ACHN (cell line): ENCODE results near the gene HES1.
A peak's percentile ranks its signal among the peaks of the same experiment; 100 is the strongest.
"Not testable (repeated sequence)": the region's sequence is repeated elsewhere in the genome, so short reads cannot be mapped to it uniquely, and the experiment has no call there.

Experiments used
- DNase-seq: peaks from one replicate; pipeline ENCODE4 v3.0.0-alpha.2; 2015
- in situ Hi-C: cut with HindIII; loops from 2 replicates; pipeline ENCODE4 v1.10.0; 2017; ENCODE audit warnings: low sequenced_read_pairs, low pct_ligation_motif_present, low pct_unique_long_range_greater_than_20kb

Gene HES1, protein sequence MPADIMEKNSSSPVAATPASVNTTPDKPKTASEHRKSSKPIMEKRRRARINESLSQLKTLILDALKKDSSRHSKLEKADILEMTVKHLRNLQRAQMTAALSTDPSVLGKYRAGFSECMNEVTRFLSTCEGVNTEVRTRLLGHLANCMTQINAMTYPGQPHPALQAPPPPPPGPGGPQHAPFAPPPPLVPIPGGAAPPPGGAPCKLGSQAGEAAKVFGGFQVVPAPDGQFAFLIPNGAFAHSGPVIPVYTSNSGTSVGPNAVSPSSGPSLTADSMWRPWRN

GRCh38 chr3:194135806-194136518 is at the start of gene HES1:
TSS of gene HES1 (plus strand) at chr3:194136148. CDS start at chr3:194136381, 233 bp downstream.
- in situ Hi-C loops = no loop called here

GRCh38 chr3:194086388-194087075 is 49.4 kb upstream of the HES1 start:
- in situ Hi-C loops = no loop called here
- no peak for DNase-seq

More at GRCh38 chr3:194135806-194136518, at the start of gene HES1:
- peak; percentile 94 for DNase-seq

GRCh38 chr3:194087280-194087679 is 48.7 kb upstream of the HES1 start:
- DNase-seq = no peak
- in situ Hi-C loops = no loop called here

DNA sequence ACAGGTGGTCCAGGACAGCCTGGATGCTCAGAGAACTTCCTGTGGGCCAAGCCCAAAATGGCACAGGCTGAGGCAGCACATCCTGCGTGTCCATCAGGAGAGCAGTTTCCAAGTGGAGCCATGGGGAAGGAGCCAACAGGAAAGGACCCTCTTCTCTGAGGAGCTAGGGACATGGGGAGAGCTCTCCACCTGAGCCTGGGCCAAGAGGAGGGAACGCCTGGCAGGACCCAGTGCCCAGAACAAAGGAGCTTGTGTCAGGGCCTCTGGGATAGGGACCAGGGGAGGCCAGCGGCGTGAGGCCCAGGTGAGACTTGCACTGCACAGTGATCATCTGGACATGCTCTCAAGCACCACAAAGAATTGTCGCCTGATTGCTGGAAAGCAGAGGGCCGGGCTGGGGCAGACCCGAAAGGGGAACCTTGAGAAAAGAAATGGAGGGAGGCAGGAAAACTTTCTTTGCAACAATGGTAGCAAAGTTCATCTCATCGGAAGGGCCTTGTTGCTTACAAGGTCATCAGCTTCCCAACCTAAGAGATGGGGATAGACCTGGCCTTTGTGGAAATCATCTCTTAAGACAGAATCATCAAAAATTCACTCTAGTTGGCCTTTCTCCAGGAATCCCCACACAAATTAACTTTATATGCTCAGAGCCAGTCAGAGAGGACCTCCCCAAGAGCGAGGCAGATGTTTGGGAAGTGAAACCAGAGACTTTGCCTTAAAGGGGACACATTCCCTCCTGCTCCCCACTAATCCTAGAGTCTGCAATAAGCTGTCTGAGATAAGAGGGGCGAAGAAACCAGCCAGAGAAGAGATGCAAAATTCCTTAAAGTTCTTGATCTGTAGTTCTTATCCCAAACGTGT is 47.7 kb upstream of the HES1 start:
- no peak for DNase-seq
- in situ Hi-C loops = no loop called here

- in situ Hi-C loops = no loop called here
- DNase-seq = peak; percentile 98
Measured at GRCh38 chr3:194089357-194090177, 46.4 kb upstream of the HES1 start.

- DNase-seq, in situ Hi-C loops: not testable (repeated sequence)
Measured at GRCh38 chr3:194090178-194090555, 45.8 kb upstream of the HES1 start.

GRCh38 chr3:194090716-194091115 is 45.2 kb upstream of the HES1 start:
- no peak for DNase-seq
- in situ Hi-C loops = no loop called here

- no peak for DNase-seq
- in situ Hi-C loops = no loop called here
Measured at GRCh38 chr3:194091141-194091540, 44.8 kb upstream of the HES1 start.

DNA sequence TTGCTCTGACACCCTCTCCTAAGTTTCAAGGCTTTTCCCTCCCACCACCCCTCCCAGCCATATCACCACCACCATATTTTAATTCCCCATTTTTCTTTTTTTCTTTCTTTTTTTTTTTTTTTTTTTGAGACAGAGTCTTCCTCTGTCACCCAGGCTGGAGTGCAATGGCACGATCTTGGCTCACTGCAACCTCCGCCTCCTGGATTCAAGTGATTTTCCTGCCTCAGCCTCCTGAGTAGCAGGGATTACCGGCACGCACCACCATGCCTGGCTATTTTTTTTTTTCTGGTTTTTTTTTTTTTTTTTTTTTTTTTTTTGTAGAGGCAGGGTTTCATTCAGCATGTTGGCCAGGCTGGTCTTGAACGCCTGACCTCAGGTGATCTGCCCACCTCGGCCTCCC is 44.1 kb upstream of the HES1 start:
- not testable (repeated sequence) for DNase-seq

GRCh38 chr3:194092881-194093301 is 43.1 kb upstream of the HES1 start:
- in situ Hi-C loops = no loop called here
- no peak for DNase-seq

More for the DNA sequence above, 44.1 kb upstream of the HES1 start:
- in situ Hi-C loops = not testable (repeated sequence)

GRCh38 chr3:194093842-194094241 is 42.1 kb upstream of the HES1 start:
- in situ Hi-C loops = no loop called here

DNA sequence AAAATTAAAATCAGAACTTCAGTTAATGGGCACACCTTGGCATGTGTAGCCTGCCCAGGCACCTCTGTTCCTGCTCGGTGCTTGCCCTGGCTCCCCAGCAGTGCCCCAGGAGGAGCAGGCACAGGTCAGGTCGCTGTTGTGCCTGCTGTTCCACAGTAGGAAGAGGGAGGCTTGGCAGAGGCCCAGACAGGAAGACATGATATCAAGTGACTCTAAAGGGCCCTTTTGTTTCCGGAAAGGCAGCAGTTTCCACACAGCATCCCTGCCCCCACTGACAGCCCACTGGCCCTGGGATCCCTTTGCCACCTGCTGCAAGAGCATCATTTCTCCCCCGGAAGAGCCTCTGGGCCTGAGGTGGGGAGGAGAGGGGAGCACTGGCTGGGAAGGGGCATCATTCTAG is 40.5 kb upstream of the HES1 start:
- DNase-seq = no peak
- in situ Hi-C loops = no loop called here

More at GRCh38 chr3:194093842-194094241, 42.1 kb upstream of the HES1 start:
- DNase-seq = no peak

DNA sequence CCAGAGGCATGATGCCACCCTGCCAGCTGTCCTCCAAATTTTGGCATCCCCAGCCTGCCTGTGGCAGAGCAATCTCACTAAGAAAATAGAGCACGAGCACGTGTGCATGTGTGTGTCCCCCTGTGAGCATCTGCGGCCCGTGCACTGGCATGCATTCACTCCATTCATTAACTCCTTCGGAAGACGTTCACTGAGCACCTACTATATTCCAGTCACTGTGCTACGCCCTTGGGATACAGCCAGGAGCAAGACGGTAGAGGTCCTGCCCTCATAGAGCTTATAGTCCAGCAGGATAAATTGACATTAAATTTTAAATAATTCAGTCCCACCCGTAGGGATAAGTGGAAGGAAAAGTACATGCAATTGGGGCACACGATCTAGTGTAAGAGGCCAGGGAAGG is 40.0 kb upstream of the HES1 start:
- DNase-seq = no peak
- in situ Hi-C loops = no loop called here

- in situ Hi-C loops = no loop called here
- DNase-seq = no peak
Measured at GRCh38 chr3:194097141-194097882, 38.6 kb upstream of the HES1 start.

DNA sequence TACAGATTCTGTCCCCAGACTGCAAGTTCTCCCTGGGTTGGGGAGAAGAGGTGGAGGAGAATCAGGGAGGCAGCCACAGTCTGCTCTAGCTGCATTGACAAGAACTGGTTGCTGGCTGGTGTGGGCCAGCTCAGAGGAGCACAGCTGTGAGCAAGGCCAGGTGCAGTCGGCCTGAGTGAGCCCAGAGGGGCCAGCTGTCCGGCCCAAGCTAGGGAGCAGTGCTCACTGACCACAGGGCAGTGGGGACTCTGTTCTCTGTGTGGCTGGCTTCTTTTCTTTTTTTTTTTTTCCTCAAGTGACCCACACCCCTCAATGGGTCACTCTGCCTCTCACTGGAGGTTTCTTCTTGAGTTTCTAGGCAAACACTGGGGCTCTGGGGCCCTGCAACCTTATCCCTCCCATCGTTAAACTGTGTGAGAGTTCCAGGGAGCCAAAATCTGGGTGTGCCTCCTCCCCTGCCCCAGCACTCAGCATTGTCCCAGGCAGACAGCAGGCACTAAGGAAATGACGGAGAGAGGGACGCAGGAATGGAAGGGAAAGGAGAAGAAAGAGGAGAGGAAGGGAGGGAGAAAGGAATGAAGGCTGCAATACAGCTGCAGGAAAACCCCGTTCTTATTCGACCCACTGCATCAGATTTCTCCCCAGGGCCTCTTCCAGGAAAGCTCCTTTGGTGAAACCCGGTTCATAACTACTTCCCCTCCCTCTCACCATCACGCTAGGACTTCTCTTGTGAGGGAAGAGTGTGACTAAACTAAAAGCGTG is 37.7 kb upstream of the HES1 start:
- DNase-seq = no peak
- in situ Hi-C loops = no loop called here

GRCh38 chr3:194098843-194099183 is 37.1 kb upstream of the HES1 start:
- in situ Hi-C loops = no loop called here
- DNase-seq = no peak

DNA sequence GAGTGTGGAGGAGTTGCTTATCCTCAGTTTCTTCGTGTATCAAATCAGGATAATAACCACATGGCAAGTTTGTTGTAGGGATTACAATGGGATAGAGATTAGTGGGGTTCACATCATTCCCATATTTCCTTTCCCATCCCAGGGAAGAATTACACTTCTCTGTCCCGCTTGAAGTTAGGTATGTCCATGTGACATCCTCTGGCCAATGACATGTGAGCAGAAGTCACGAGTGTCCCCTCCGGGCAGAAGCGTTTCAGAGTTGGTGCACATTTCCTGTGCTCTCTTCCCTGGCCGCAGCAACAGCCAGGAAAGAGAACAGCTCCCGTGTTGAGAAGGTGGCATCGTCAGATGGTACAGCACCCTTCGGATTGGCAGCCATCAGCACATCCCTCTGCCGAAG is 36.7 kb upstream of the HES1 start:
- in situ Hi-C loops = no loop called here
- no peak for DNase-seq
